IMR-90 (cell line): ENCODE results near the gene MYOZ3. TPM values are rescaled to one million over a fixed set of nuclear protein-coding genes. Genes with fewer than 3 reads are reported as not detected.

Experiments used
- ATAC-seq: fragments of 200-7000 bp; cut with Tn5 transposase; 2 replicates; pipeline ENCODE4 v1.9.1; 2020; ENCODE audit warnings: low read depth, mild to moderate bottlenecking, moderate library complexity
- BruUV-seq: library from RNA; stranded (reverse); fragments of 400-500 nt; replicated peaks from 2 replicates; lab custom pipeline; 2021; lab: Mats Ljungman, UMichigan
- CTCF ChIA-PET: fragments of 300-600 bp; formaldehyde crosslinking; extraction: SDS; loops from one replicate; lab custom pipeline; 2021; ENCODE audit warnings: antibody characterized with exemption; lab: Yijun Ruan, JAX
- POLR2A ChIA-PET: fragments of 300-600 bp; sonication (Branson Sonifier 250); formaldehyde crosslinking; loops from one replicate; lab custom pipeline; 2022; ENCODE audit warnings: antibody characterized with exemption; ENCODE audit not compliant: unreplicated experiment; lab: Charles Lee
- DNase-seq: peaks from one replicate; pipeline ENCODE4 v3.0.0; 2013
- H2AFZ ChIP-seq: replicated peaks from 2 replicates; pipeline ENCODE3; 2013; ENCODE audit warnings: low read length, mild to moderate bottlenecking; ENCODE audit not compliant: poor library complexity
- H2AK5ac ChIP-seq: 2 replicates; pipeline ENCODE4 v1.6.1; 2013; ENCODE audit warnings: low read depth, low read length, inconsistent platforms
- H2AK9ac ChIP-seq: replicated peaks from 2 replicates; pipeline ENCODE3; 2013; ENCODE audit warnings: mild to moderate bottlenecking, low read depth, low read length, moderate library complexity; ENCODE audit not compliant: poor library complexity
- H2BK120ac ChIP-seq: 2 replicates; pipeline ENCODE4 v1.6.1; 2013; ENCODE audit warnings: low read depth, low read length, inconsistent platforms
- H2BK15ac ChIP-seq: 3 replicates; pipeline ENCODE4 v1.6.1; 2013; ENCODE audit warnings: low read depth, low read length, inconsistent platforms
- H2BK20ac ChIP-seq: 2 replicates; pipeline ENCODE4 v1.6.1; 2013; ENCODE audit warnings: low read depth, mild to moderate bottlenecking, inconsistent platforms, low read length, moderate library complexity
- H2BK5ac ChIP-seq: 2 replicates; pipeline ENCODE4 v1.6.1; 2013; ENCODE audit warnings: mild to moderate bottlenecking, low read depth, low read length, inconsistent platforms; ENCODE audit not compliant: poor library complexity, severe bottlenecking
- H3K14ac ChIP-seq: replicated peaks from 2 replicates; pipeline ENCODE4 v1.6.1; 2013; ENCODE audit warnings: low read depth, low read length, inconsistent platforms
- H3K18ac ChIP-seq: 2 replicates; pipeline ENCODE4 v1.6.1; 2013; ENCODE audit warnings: low read depth, low read length, control low read depth
- H3K23ac ChIP-seq: 2 replicates; pipeline ENCODE4 v1.6.1; 2013; ENCODE audit warnings: low read depth, low read length, inconsistent platforms
- H3K27ac ChIP-seq: 2 replicates; pipeline ENCODE4 v1.5.1; 2013; ENCODE audit warnings: mild to moderate bottlenecking, control low read depth, low read length; ENCODE audit not compliant: insufficient read depth
- H3K27me3 ChIP-seq: 2 replicates; pipeline ENCODE4 v1.6.1; 2013; ENCODE audit warnings: low read length; ENCODE audit not compliant: control insufficient read depth, insufficient read depth
- H3K36me3 ChIP-seq: 2 replicates; pipeline ENCODE4 v1.6.1; 2013; ENCODE audit warnings: low read length, mixed read lengths; ENCODE audit not compliant: control insufficient read depth, insufficient read depth
- H3K4ac ChIP-seq: 2 replicates; pipeline ENCODE4 v1.6.1; 2013; ENCODE audit warnings: low read depth, low read length, inconsistent platforms
- H3K4me1 ChIP-seq: 2 replicates; pipeline ENCODE4 v1.6.1; 2013; ENCODE audit warnings: low read length, mixed read lengths; ENCODE audit not compliant: control insufficient read depth, insufficient read depth
- H3K4me2 ChIP-seq: 2 replicates; pipeline ENCODE4 v1.6.1; 2013; ENCODE audit warnings: low read depth, mild to moderate bottlenecking, control low read depth, low read length, moderate library complexity
- H3K4me3 ChIP-seq: 2 replicates; pipeline ENCODE4 v1.5.1; 2013; ENCODE audit warnings: low read depth, mild to moderate bottlenecking, control low read depth, low read length, moderate library complexity; ENCODE audit not compliant: insufficient read depth
- H3K56ac ChIP-seq: 2 replicates; pipeline ENCODE4 v1.6.1; 2013; ENCODE audit warnings: low read length, inconsistent platforms; ENCODE audit not compliant: insufficient read depth; ENCODE audit errors: extremely low read depth
- H3K79me1 ChIP-seq, 2 experiments: 2 replicates each; pipeline ENCODE4 v1.6.1; 2013; ENCODE audit warnings: low read length in 2 of 2, inconsistent platforms in 1 of 2, low read depth in 1 of 2
- H3K9ac ChIP-seq: 2 replicates; pipeline ENCODE4 v1.6.1; 2013; ENCODE audit warnings: low read depth, low read length, control low read depth
- H3K9me1 ChIP-seq: 2 replicates; pipeline ENCODE4 v1.6.1; 2013; ENCODE audit warnings: low read length, inconsistent platforms; ENCODE audit not compliant: insufficient read depth
- H3K9me3 ChIP-seq: 2 replicates; pipeline ENCODE4 v1.6.1; 2013; ENCODE audit warnings: low read length; ENCODE audit not compliant: control insufficient read depth, insufficient read depth
- H4K20me1 ChIP-seq: 2 replicates; pipeline ENCODE4 v1.6.1; 2013; ENCODE audit warnings: low read length, inconsistent platforms; ENCODE audit not compliant: insufficient read depth
- H4K5ac ChIP-seq: 2 replicates; pipeline ENCODE4 v1.6.1; 2013; ENCODE audit warnings: mild to moderate bottlenecking, low read depth, low read length, control low read depth
- H4K8ac ChIP-seq, 2 experiments: 2 replicates each; pipeline ENCODE4 v1.6.1; 2013; ENCODE audit warnings: low read depth in 2 of 2, low read length in 2 of 2, control low read depth in 1 of 2, inconsistent platforms in 1 of 2
- H4K91ac ChIP-seq: 2 replicates; pipeline ENCODE4 v1.6.1; 2013; ENCODE audit warnings: low read depth, low read length, inconsistent platforms; ENCODE audit not compliant: insufficient read depth
- MAFK ChIP-seq: IDR thresholded peaks from 2 replicates; pipeline ENCODE4 v1.6.1; 2012; ENCODE audit warnings: low read depth, low read length, improper control_type of control experiment
- NFE2L2 ChIP-seq: fragments of 150-350 bp; IDR thresholded peaks from 2 replicates; pipeline ENCODE4 v1.6.1; 2016; ENCODE audit warnings: low read depth, mild to moderate bottlenecking, low read length
- POLR2A ChIP-seq: IDR thresholded peaks from 2 replicates; pipeline ENCODE4 v1.6.1; 2012; ENCODE audit warnings: mild to moderate bottlenecking, low read depth, low read length
- RAD21 ChIP-seq: IDR thresholded peaks from 2 replicates; pipeline ENCODE4 v1.6.1; 2012; ENCODE audit warnings: low read length, improper control_type of control experiment
- SMC3 ChIP-seq: fragments of 150-350 bp; IDR thresholded peaks from 2 replicates; pipeline ENCODE4 v1.6.1; 2016; ENCODE audit warnings: low read depth, mild to moderate bottlenecking, antibody characterized with exemption, low read length, moderate library complexity
- whole genome bisulfite sequencing, 2 experiments: methylation state at CpG; one replicate each; pipeline versions ENCODE4 v1.1.5 to v1.1.7; 2013; ENCODE audit warnings: missing lambda C conversion rate in 2 of 2; ENCODE audit not compliant: insufficient read length in 1 of 2; ENCODE audit errors: extremely low coverage in 2 of 2; 5-methylcytosine and 5-hydroxymethylcytosine counted together
- dilution Hi-C: fragments of 300-500 bp; cut with HindIII; formaldehyde crosslinking; loops from one replicate; pipeline ENCODE4 v1.14.3; 2018; ENCODE audit warnings: low sequenced_read_pairs; ENCODE audit not compliant: unreplicated experiment
- in situ Hi-C: fragments of 300-500 bp; cut with MboI; formaldehyde crosslinking; loops from 3 replicates; pipeline ENCODE4 v1.14.3; 2019; ENCODE audit warnings: low sequenced_read_pairs, inconsistent platforms, mixed read lengths
- intact Hi-C: fragments of 100-400 bp; cut with micrococcal nuclease; formaldehyde crosslinking; loops from 2 replicates; pipeline ENCODE4 v1.10.0; 2022
- polyA plus RNA-seq, 3 experiments: library from polyadenylated mRNA; depleted of rRNA; stranded (reverse); fragments of >200 nt; gene quantifications; 2 replicates each; pipeline ENCODE4 v1.2.3, GENCODE V29; 2012; ENCODE audit warnings: low replicate concordance in 1 of 3
- total RNA-seq: library from RNA; depleted of rRNA; stranded (reverse); fragments of >200 nt; gene quantifications from 2 replicates; pipeline ENCODE4 v1.2.3, GENCODE V29; 2012
- TF ChIP-seq, protein P1 (sequence below): fragments of 150-350 bp; IDR thresholded peaks from 2 replicates; pipeline ENCODE4 v1.6.1; 2016; ENCODE audit warnings: low read depth, mild to moderate bottlenecking, low read length, moderate library complexity, borderline replicate concordance

MYOZ3 gene
- total and polyA plus RNA-seq, 2 of the 4 experiments (the other 2 are of a cell fraction) = under 0.01 to 0.24 TPM

DNA sequence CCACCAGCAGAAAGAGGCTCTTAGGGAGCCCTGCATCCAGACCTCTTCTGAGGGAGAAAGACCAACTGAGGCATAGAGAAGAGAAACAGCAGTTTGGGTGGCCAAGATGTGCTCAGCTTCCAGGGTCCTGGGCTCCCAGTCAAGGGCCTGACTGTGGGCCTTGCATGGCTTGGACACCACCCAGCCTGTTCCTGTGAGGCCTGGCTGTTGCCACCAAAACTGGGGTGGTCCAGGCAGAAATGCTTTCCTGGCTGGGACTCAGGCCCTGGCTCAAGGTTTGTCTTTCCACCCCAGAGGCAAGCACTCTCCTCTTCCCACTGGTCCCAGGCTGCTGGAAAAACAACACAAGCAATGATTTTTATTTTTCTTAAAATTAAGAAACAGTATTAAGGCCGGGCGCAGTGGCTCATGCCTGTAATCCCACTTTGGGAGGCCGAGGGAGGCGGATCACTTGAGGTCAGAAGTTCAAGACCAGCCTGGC is 13.3 kb downstream of the MYOZ3 start:
- H3K23ac ChIP-seq = no peak overlapping the region
- in situ Hi-C loops (no loop called here), intact Hi-C loops (no loop called here), dilution Hi-C loops (no loop called here)
- H4K8ac ChIP-seq = peak overlapping the region in 1 of 2 experiments; percentile 37; a peak in 1 of 4 replicates
- no peaks in the 10 kb centered on the region for H4K20me1 ChIP-seq
- ATAC-seq (no peak; the same call in 1 of the 2 replicates), DNase-seq (no peak)
- H3K9me1 ChIP-seq = peaks cover 8% of the 10 kb centered on the region
- BruUV-seq = no TSS peak
- no peak overlapping the region for H2BK15ac ChIP-seq
- no peaks in the 10 kb centered on the region for H3K36me3 ChIP-seq
- no peak overlapping the region for H3K4me3 ChIP-seq
- H4K91ac ChIP-seq = no peak overlapping the region
- no peak overlapping the region for H2AK5ac ChIP-seq
- H2AFZ ChIP-seq = peak overlapping the region; percentile 16
- H2AK9ac ChIP-seq = peak overlapping the region; percentile 77
- H3K14ac ChIP-seq = peak overlapping the region; percentile 55; the same call in 1 of the 2 replicates
- H2BK20ac ChIP-seq = 0 out of 2 replicates have a peak overlapping the region, but pooled peaks have one; percentile 14
- H3K9ac ChIP-seq = no peak overlapping the region
- no peak overlapping the region for H4K5ac ChIP-seq
- peaks cover 13% of the 10 kb centered on the region for H3K4me1 ChIP-seq
- ChIA-PET CTCF (interaction anchor here (0.6 to 0.9 kb wide), 2 partner anchors 27 to 307 kb away, joined by 3 read pairs; partner anchors contain the start of gene RBM22), POLR2A (no interaction called here)
- H3K27ac ChIP-seq = no peak overlapping the region; the same call in 1 of the 2 replicates
- H3K79me1 ChIP-seq = no peaks in the 10 kb centered on the region
- no peak overlapping the region for H2BK5ac ChIP-seq
- TF ChIP-seq POLR2A (no peak), MAFK (no peak), SMC3 (no peak), RAD21 (no peak), NFE2L2 (no peak)
- TF ChIP-seq, protein P1, sequence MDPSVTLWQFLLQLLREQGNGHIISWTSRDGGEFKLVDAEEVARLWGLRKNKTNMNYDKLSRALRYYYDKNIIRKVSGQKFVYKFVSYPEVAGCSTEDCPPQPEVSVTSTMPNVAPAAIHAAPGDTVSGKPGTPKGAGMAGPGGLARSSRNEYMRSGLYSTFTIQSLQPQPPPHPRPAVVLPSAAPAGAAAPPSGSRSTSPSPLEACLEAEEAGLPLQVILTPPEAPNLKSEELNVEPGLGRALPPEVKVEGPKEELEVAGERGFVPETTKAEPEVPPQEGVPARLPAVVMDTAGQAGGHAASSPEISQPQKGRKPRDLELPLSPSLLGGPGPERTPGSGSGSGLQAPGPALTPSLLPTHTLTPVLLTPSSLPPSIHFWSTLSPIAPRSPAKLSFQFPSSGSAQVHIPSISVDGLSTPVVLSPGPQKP = no peak
- H2BK120ac ChIP-seq = peak overlapping the region; percentile 20; the same call in 1 of the 2 replicates
- H3K56ac ChIP-seq = no peak overlapping the region
- H3K27me3 ChIP-seq = peaks cover 12% of the 10 kb centered on the region
- H3K4me2 ChIP-seq = no peak overlapping the region
- no CpG with 5 or more reads among the region's 4 CpGs for WGBS, 2 experiments
- H3K9me3 ChIP-seq = no peaks in the 10 kb centered on the region
- peak overlapping the region; percentile 32 for H3K4ac ChIP-seq
- no peak overlapping the region for H3K18ac ChIP-seq
